SU-DHL-6 (cell line): ENCODE results near the gene MTFR1L.

Source experiments
- CTCF ChIP-seq: fragments of 200-600 bp; sonication (generic); IDR thresholded peaks from one replicate; pipeline ENCODE4 v1.5.1; 2017; ENCODE audit warnings: antibody characterized with exemption, mild to moderate bottlenecking, low read length, moderate library complexity; ENCODE audit not compliant: insufficient read depth, poor library complexity, severe bottlenecking
- EZH2phosphoT487 ChIP-seq: fragments of 200-600 bp; sonication (generic), shearing (Covaris generic); conservative IDR thresholded peaks from 2 replicates; pipeline ENCODE4 v1.6.1; 2018; ENCODE audit warnings: mild to moderate bottlenecking, antibody characterized with exemption, low read length, moderate library complexity, mixed read lengths

GRCh38 chr1:25819491-25820246, at the start of gene MTFR1L:
- TF ChIP-seq CTCF: no peak
- no peak for TF ChIP-seq EZH2phosphoT487
